GM23338 (cell line): ENCODE results near the gene SLC35G4.

Experiments used
- CREB1 ChIP-seq: fragments of 250-450 bp; sonication (Bioruptor Pico); IDR thresholded peaks from 2 replicates; pipeline ENCODE4 v1.5.0; 2020; ENCODE audit warnings: low read depth, mild to moderate bottlenecking, moderate library complexity
- ETS1 ChIP-seq: IDR thresholded peaks from 2 replicates; pipeline ENCODE4 v1.6.1; 2016; ENCODE audit warnings: antibody characterized with exemption
- EZH2 ChIP-seq: fragments of 200-600 bp; sonication (generic); IDR thresholded peaks from one replicate; pipeline ENCODE4 v1.8.0; 2017; ENCODE audit warnings: antibody characterized with exemption, mild to moderate bottlenecking, low read depth; ENCODE audit not compliant: unreplicated experiment
- EZH2phosphoT487 ChIP-seq: fragments of 200-600 bp; sonication (generic); IDR thresholded peaks from one replicate; pipeline ENCODE4 v1.8.1; 2018; ENCODE audit warnings: antibody characterized with exemption; ENCODE audit not compliant: unreplicated experiment
- NANOG ChIP-seq: IDR thresholded peaks from 2 replicates; pipeline ENCODE4 v1.6.1; 2016; ENCODE audit warnings: antibody characterized with exemption, borderline replicate concordance
- POLR2AphosphoS5 ChIP-seq: IDR thresholded peaks from 2 replicates; pipeline ENCODE4 v1.6.1; 2016; ENCODE audit warnings: antibody characterized with exemption, low read depth
- REST ChIP-seq: IDR thresholded peaks from one replicate; pipeline ENCODE4 v1.6.1; 2018; ENCODE audit warnings: antibody characterized with exemption; ENCODE audit not compliant: unreplicated experiment
- STAT1 ChIP-seq: IDR thresholded peaks from one replicate; pipeline ENCODE4 v1.6.1; 2016; ENCODE audit warnings: antibody characterized with exemption; ENCODE audit not compliant: unreplicated experiment
- ZNF114 ChIP-seq: fragments of 250-450 bp; sonication (Bioruptor Pico); IDR thresholded peaks from 2 replicates; pipeline ENCODE4 v1.5.0; 2020; ENCODE audit warnings: mild to moderate bottlenecking, moderate library complexity
- TF ChIP-seq, protein P1 (sequence below), 2 experiments: fragments of 200-600 bp in 1 of 2; sonication (generic) in 1 of 2; conservative IDR thresholded peaks; 2 replicates each; pipeline versions ENCODE4 v1.5.1 to v1.6.1; 2016 to 2017; ENCODE audit warnings: antibody characterized with exemption in 2 of 2, low read depth in 2 of 2, mild to moderate bottlenecking in 2 of 2, moderate library complexity in 1 of 2
- TF ChIP-seq, protein P2 (sequence below): fragments of 250-450 bp; sonication (Bioruptor Pico); IDR thresholded peaks from 2 replicates; pipeline ENCODE4 v1.5.0; 2020; ENCODE audit warnings: mild to moderate bottlenecking, moderate library complexity

GRCh38 chr18:11658019-11658418, 48.6 kb downstream of the SLC35G4 start:
- TF ChIP-seq, protein P1, sequence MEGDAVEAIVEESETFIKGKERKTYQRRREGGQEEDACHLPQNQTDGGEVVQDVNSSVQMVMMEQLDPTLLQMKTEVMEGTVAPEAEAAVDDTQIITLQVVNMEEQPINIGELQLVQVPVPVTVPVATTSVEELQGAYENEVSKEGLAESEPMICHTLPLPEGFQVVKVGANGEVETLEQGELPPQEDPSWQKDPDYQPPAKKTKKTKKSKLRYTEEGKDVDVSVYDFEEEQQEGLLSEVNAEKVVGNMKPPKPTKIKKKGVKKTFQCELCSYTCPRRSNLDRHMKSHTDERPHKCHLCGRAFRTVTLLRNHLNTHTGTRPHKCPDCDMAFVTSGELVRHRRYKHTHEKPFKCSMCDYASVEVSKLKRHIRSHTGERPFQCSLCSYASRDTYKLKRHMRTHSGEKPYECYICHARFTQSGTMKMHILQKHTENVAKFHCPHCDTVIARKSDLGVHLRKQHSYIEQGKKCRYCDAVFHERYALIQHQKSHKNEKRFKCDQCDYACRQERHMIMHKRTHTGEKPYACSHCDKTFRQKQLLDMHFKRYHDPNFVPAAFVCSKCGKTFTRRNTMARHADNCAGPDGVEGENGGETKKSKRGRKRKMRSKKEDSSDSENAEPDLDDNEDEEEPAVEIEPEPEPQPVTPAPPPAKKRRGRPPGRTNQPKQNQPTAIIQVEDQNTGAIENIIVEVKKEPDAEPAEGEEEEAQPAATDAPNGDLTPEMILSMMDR (conservative IDR thresholded peaks at IDR 0.05; ENCODE audit: low read depth in 2 of 2): no peak
- TF ChIP-seq POLR2AphosphoS5 (no peak), ZNF114 (no peak), EZH2 (no peak), REST (no peak), EZH2phosphoT487 (no peak), STAT1 (no peak), ETS1 (no peak), NANOG (no peak), CREB1 (CRISPR knock-in tag) (no peak)
- TF ChIP-seq, protein P2, sequence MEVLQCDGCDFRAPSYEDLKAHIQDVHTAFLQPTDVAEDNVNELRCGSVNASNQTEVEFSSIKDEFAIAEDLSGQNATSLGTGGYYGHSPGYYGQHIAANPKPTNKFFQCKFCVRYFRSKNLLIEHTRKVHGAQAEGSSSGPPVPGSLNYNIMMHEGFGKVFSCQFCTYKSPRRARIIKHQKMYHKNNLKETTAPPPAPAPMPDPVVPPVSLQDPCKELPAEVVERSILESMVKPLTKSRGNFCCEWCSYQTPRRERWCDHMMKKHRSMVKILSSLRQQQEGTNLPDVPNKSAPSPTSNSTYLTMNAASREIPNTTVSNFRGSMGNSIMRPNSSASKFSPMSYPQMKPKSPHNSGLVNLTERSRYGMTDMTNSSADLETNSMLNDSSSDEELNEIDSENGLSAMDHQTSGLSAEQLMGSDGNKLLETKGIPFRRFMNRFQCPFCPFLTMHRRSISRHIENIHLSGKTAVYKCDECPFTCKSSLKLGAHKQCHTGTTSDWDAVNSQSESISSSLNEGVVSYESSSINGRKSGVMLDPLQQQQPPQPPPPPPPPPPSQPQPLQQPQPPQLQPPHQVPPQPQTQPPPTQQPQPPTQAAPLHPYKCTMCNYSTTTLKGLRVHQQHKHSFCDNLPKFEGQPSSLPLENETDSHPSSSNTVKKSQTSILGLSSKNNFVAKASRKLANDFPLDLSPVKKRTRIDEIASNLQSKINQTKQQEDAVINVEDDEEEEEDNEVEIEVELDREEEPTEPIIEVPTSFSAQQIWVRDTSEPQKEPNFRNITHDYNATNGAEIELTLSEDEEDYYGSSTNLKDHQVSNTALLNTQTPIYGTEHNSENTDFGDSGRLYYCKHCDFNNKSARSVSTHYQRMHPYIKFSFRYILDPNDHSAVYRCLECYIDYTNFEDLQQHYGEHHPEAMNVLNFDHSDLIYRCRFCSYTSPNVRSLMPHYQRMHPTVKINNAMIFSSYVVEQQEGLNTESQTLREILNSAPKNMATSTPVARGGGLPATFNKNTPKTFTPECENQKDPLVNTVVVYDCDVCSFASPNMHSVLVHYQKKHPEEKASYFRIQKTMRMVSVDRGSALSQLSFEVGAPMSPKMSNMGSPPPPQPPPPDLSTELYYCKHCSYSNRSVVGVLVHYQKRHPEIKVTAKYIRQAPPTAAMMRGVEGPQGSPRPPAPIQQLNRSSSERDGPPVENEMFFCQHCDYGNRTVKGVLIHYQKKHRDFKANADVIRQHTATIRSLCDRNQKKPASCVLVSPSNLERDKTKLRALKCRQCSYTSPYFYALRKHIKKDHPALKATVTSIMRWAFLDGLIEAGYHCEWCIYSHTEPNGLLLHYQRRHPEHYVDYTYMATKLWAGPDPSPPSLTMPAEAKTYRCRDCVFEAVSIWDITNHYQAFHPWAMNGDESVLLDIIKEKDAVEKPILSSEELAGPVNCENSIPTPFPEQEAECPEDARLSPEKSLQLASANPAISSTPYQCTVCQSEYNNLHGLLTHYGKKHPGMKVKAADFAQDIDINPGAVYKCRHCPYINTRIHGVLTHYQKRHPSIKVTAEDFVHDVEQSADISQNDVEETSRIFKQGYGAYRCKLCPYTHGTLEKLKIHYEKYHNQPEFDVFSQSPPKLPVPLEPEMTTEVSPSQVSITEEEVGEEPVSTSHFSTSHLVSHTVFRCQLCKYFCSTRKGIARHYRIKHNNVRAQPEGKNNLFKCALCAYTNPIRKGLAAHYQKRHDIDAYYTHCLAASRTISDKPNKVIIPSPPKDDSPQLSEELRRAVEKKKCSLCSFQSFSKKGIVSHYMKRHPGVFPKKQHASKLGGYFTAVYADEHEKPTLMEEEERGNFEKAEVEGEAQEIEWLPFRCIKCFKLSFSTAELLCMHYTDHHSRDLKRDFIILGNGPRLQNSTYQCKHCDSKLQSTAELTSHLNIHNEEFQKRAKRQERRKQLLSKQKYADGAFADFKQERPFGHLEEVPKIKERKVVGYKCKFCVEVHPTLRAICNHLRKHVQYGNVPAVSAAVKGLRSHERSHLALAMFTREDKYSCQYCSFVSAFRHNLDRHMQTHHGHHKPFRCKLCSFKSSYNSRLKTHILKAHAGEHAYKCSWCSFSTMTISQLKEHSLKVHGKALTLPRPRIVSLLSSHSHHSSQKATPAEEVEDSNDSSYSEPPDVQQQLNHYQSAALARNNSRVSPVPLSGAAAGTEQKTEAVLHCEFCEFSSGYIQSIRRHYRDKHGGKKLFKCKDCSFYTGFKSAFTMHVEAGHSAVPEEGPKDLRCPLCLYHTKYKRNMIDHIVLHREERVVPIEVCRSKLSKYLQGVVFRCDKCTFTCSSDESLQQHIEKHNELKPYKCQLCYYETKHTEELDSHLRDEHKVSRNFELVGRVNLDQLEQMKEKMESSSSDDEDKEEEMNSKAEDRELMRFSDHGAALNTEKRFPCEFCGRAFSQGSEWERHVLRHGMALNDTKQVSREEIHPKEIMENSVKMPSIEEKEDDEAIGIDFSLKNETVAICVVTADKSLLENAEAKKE (CRISPR knock-in tag): no peak
